Measurements from ENCODE around the gene TSHZ2. TPM values are rescaled to one million over a fixed set of nuclear protein-coding genes. Genes with fewer than 3 reads are reported as not detected.

TSHZ2 gene
- total and polyA plus RNA-seq, 2 donors (not counting 1 experiment from before 2014, with no cell fraction given) = 1.00 to 5.7 TPM

DNA sequence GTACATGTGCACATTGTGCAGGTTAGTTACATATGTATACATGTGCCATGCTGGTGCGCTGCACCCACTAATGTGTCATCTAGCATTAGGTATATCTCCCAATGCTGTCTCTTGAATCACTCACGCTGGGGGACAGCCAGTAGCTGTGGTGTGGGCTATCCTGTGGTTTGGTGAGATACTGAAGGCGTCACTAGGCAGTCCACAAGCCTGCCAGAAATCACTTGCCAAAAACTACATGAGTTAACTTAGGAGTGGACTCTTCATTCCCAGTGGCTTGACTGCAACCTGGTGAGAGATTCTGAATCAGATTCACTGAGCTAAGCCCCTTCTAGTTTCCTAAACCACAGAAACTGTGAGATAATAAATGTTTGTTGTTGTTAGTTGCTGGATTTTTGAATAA is 191.3 kb downstream of the TSHZ2 start:
- Histone ChIP-seq H3K4me3 (ENCODE audit: control extremely low read depth in 1 of 5, extremely low read depth in 1 of 5, insufficient read depth in 1 of 5, low read depth in 2 of 5, low read length in 4 of 5) (no peak overlapping the region), H3K4me1 (ENCODE audit: control insufficient read depth in 2 of 2, insufficient read depth in 2 of 2, low read length in 2 of 2) (peaks cover 3 to 10% of the 10 kb centered on the region in 2 donors), H3K27ac (ENCODE audit: low read length in 2 of 2) (no peak overlapping the region), H3K4me2 (replicated peaks; ENCODE audit: low read depth, low read length, poor library complexity, severe bottlenecking) (no peak overlapping the region), H3K36me3 (replicated peaks in 1 of 2; ENCODE audit: control extremely low read depth in 1 of 2, control insufficient read depth in 1 of 2, extremely low read depth in 1 of 2, insufficient read depth in 2 of 2, low read length in 1 of 2) (no peaks in the 10 kb centered on the region), H2AFZ (ENCODE audit: insufficient read depth, low read depth, low read length, poor library complexity, severe bottlenecking) (no peak overlapping the region), H3K79me2 (ENCODE audit: control insufficient read depth, insufficient read depth, low read length) (no peaks in the 10 kb centered on the region), H3K9ac (ENCODE audit: low read length) (no peak overlapping the region), H4K20me1 (ENCODE audit: control insufficient read depth, insufficient read depth, low read length, poor library complexity, severe bottlenecking) (no peaks in the 10 kb centered on the region), H3K9me3 (ENCODE audit: control extremely low read depth in 1 of 3, control insufficient read depth in 2 of 3, insufficient read depth in 1 of 3, low read length in 2 of 3) (peaks cover 0 to 5% (median 0%) of the 10 kb centered on the region in 3 donors), H3K27me3 (replicated peaks in 1 of 4; ENCODE audit: control extremely low read depth in 1 of 4, control insufficient read depth in 3 of 4, insufficient read depth in 4 of 4, low read length in 3 of 4) (peaks cover 0 to 5% (median 2%) of the 10 kb centered on the region in 4 experiments)
- TF ChIP-seq EZH2 (IDR thresholded peaks at IDR 0.05; ENCODE audit: borderline replicate concordance, insufficient read depth, low read depth, low read length, poor library complexity, severe bottlenecking) (no peak), CTCF (IDR thresholded peaks at IDR 0.05) (no peak)
- DNase-seq (no peak), ATAC-seq (ENCODE audit: low read depth) (no peak)
- peaks cover 15% of the 10 kb centered on the region for H3K4me1 Mint-ChIP-seq
- CTCF ChIA-PET = interaction anchor here (0.6 to 1.0 kb wide), 2 partner anchors 12 to 60 kb away, joined by 3 read pairs; no protein-coding TSS in a partner anchor
- no peaks in the 10 kb centered on the region for H3K9me3 Mint-ChIP-seq (ENCODE audit: insufficient read depth)
- WGBS (ENCODE audit: insufficient coverage) = no CpG with 5 or more reads among the region's 3 CpGs
- H3K27me3 Mint-ChIP-seq = peaks cover 6% of the 10 kb centered on the region
- POLR2A ChIA-PET = no interaction called here
- H3K27ac Mint-ChIP-seq = no peak overlapping the region
- intact Hi-C loops (cut with micrococcal nuclease) = no loop called here
- H3K4me3 Mint-ChIP-seq = no peak overlapping the region

DNA sequence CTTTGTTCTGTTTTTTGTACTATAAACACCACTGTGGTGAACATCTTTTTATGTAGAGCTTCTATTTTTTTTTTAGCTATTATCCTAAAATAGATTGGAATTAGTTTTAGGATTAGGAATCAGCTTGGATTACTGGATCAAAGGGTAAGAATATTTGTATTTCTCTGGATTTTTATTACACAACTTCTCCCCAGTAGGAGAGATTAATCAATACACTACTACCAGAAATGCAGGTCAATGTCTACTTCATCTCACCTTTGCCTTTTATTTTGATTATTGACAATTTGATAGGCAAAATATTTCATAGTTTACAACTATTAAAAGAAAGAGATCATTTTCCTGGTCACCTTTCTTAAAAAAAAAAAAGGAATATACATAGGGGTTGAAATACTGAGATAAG is 191.9 kb downstream of the TSHZ2 start:
- H3K4me3 Mint-ChIP-seq = no peak overlapping the region
- ATAC-seq (ENCODE audit: low read depth) (no peak), DNase-seq (no peak)
- H3K9me3 ChIP-seq (ENCODE audit: control extremely low read depth in 1 of 3, control insufficient read depth in 2 of 3, insufficient read depth in 1 of 3, low read length in 2 of 3) = peaks cover 0 to 3% (median 0%) of the 10 kb centered on the region in 3 donors
- no peak overlapping the region for H3K4me2 ChIP-seq (replicated peaks; ENCODE audit: low read depth, low read length, poor library complexity, severe bottlenecking)
- peaks cover 6% of the 10 kb centered on the region for H3K27me3 Mint-ChIP-seq
- H4K20me1 ChIP-seq (ENCODE audit: control insufficient read depth, insufficient read depth, low read length, poor library complexity, severe bottlenecking) = no peaks in the 10 kb centered on the region
- no peak overlapping the region for H2AFZ ChIP-seq (ENCODE audit: insufficient read depth, low read depth, low read length, poor library complexity, severe bottlenecking)
- ChIA-PET CTCF (interaction anchor here (1.0 kb wide), 1 partner anchor 13 kb away, joined by 3 read pairs; no protein-coding TSS in a partner anchor), POLR2A (no interaction called here)
- peaks cover 15% of the 10 kb centered on the region for H3K4me1 Mint-ChIP-seq
- H3K9me3 Mint-ChIP-seq (ENCODE audit: insufficient read depth) = no peaks in the 10 kb centered on the region
- H3K36me3 ChIP-seq (replicated peaks in 1 of 2; ENCODE audit: control extremely low read depth in 1 of 2, control insufficient read depth in 1 of 2, extremely low read depth in 1 of 2, insufficient read depth in 2 of 2, low read length in 1 of 2) = no peaks in the 10 kb centered on the region
- H3K27ac Mint-ChIP-seq = no peak overlapping the region
- peaks cover 3 to 10% of the 10 kb centered on the region in 2 donors for H3K4me1 ChIP-seq (ENCODE audit: control insufficient read depth in 2 of 2, insufficient read depth in 2 of 2, low read length in 2 of 2)
- no peak overlapping the region for H3K27ac ChIP-seq (ENCODE audit: low read length in 2 of 2)
- H3K79me2 ChIP-seq (ENCODE audit: control insufficient read depth, insufficient read depth, low read length) = no peaks in the 10 kb centered on the region
- peaks cover 0 to 5% (median 2%) of the 10 kb centered on the region in 4 experiments for H3K27me3 ChIP-seq (replicated peaks in 1 of 4; ENCODE audit: control extremely low read depth in 1 of 4, control insufficient read depth in 3 of 4, insufficient read depth in 4 of 4, low read length in 3 of 4)
- no peak overlapping the region for H3K4me3 ChIP-seq (ENCODE audit: control extremely low read depth in 1 of 5, extremely low read depth in 1 of 5, insufficient read depth in 1 of 5, low read depth in 2 of 5, low read length in 4 of 5)
- intact Hi-C loops (cut with micrococcal nuclease) = no loop called here
- no peak overlapping the region for H3K9ac ChIP-seq (ENCODE audit: low read length)
- TF ChIP-seq CTCF (IDR thresholded peaks at IDR 0.05) = no peak
- TF ChIP-seq EZH2 (IDR thresholded peaks at IDR 0.05; ENCODE audit: borderline replicate concordance, insufficient read depth, low read depth, low read length, poor library complexity, severe bottlenecking) = no peak
